ENCODE results near the gene ST6GALNAC2. TPM values are rescaled to one million over a fixed set of nuclear protein-coding genes. Genes with fewer than 3 reads are reported as not detected.

The ST6GALNAC2 gene
- total RNA-seq, 2 experiments from 2014 or later, result not detected

- CTCF ChIA-PET, result interaction anchor here (0.6 to 1.4 kb wide), 3 partner anchors 12 to 19 kb away, joined by 3 to 9 read pairs (median 5); no protein-coding TSS in a partner anchor
- peak; percentile 53 for DNase-seq
- H3K4me3 Mint-ChIP-seq, result no peak overlapping the region
- H3K27me3 Mint-ChIP-seq (ENCODE audit: low read depth), result peaks cover 29% of the 10 kb centered on the region
- no peak overlapping the region for H3K27ac Mint-ChIP-seq
- no peaks in the 10 kb centered on the region for H3K4me1 Mint-ChIP-seq (ENCODE audit: low read depth)
- H3K36me3 Mint-ChIP-seq (ENCODE audit: low read depth), result no peaks in the 10 kb centered on the region
- no peaks in the 10 kb centered on the region for H3K9me3 Mint-ChIP-seq
- intact Hi-C loops (cut with micrococcal nuclease), result no loop called here
These were observed 45.0 kb downstream of the ST6GALNAC2 start for GRCh38 chr17:76540381-76541300.

GRCh38 chr17:76539631-76540271 is 45.9 kb downstream of the ST6GALNAC2 start, which contains the start of gene PRCD:
TSS of gene PRCD (plus strand) at chr17:76540044. CDS start at chr17:76540142, 98 bp downstream.
- no peak for DNase-seq
- CTCF ChIA-PET, result interaction anchor here (0.6 to 1.4 kb wide), 3 partner anchors 11 to 18 kb away, joined by 3 to 9 read pairs (median 5); no protein-coding TSS in a partner anchor
- intact Hi-C loops (cut with micrococcal nuclease), result no loop called here
- no peak within 1 kb of the TSS for H3K27ac Mint-ChIP-seq
- H3K4me1 Mint-ChIP-seq (ENCODE audit: low read depth), result no peaks in the 10 kb centered on the region
- no peak within 1 kb of the TSS for H3K4me3 Mint-ChIP-seq
- H3K36me3 Mint-ChIP-seq (ENCODE audit: low read depth), result no peaks in the 10 kb centered on the region
- H3K27me3 Mint-ChIP-seq (ENCODE audit: low read depth), result peaks cover 29% of the 10 kb centered on the region
- H3K9me3 Mint-ChIP-seq, result no peaks in the 10 kb centered on the region

- no peak overlapping the region for H3K4me3 Mint-ChIP-seq
- DNase-seq, result no peak
These were observed 46.6 kb downstream of the ST6GALNAC2 start for GRCh38 chr17:76538941-76539570.

GRCh38 chr17:76538281-76538931 is 47.3 kb downstream of the ST6GALNAC2 start:
- Mint-ChIP-seq H3K4me1 (ENCODE audit: low read depth) (no peaks in the 10 kb centered on the region), H3K27ac (no peak overlapping the region), H3K36me3 (ENCODE audit: low read depth) (no peaks in the 10 kb centered on the region), H3K9me3 (no peaks in the 10 kb centered on the region), H3K4me3 (no peak overlapping the region), H3K27me3 (ENCODE audit: low read depth) (peaks cover 22% of the 10 kb centered on the region)
- no peak for DNase-seq
- intact Hi-C loops (cut with micrococcal nuclease), result no loop called here
- CTCF ChIA-PET, result no interaction called here

More at GRCh38 chr17:76538941-76539570, 46.6 kb downstream of the ST6GALNAC2 start:
- intact Hi-C loops (cut with micrococcal nuclease), result no loop called here
- H3K4me1 Mint-ChIP-seq (ENCODE audit: low read depth), result no peaks in the 10 kb centered on the region
- no peaks in the 10 kb centered on the region for H3K36me3 Mint-ChIP-seq (ENCODE audit: low read depth)
- no peaks in the 10 kb centered on the region for H3K9me3 Mint-ChIP-seq
- H3K27me3 Mint-ChIP-seq (ENCODE audit: low read depth), result peaks cover 27% of the 10 kb centered on the region
- CTCF ChIA-PET, result no interaction called here
- H3K27ac Mint-ChIP-seq, result no peak overlapping the region

- intact Hi-C loops (cut with micrococcal nuclease), result no loop called here
- CTCF ChIA-PET, result no interaction called here
- Mint-ChIP-seq H3K27ac (no peak within 1 kb of the TSS), H3K4me1 (ENCODE audit: low read depth) (no peaks in the 10 kb centered on the region), H3K27me3 (ENCODE audit: low read depth) (peaks cover 20% of the 10 kb centered on the region), H3K4me3 (no peak within 1 kb of the TSS), H3K36me3 (ENCODE audit: low read depth) (no peaks in the 10 kb centered on the region), H3K9me3 (no peaks in the 10 kb centered on the region)
- no peak for DNase-seq
These were observed 47.9 kb downstream of the ST6GALNAC2 start, which contains the start of gene CYGB for GRCh38 chr17:76537578-76538280. TSS of gene CYGB (minus strand) at chr17:76537709. CDS start at chr17:76537542, 167 bp downstream.

GRCh38 chr17:76537288-76537577 is 48.4 kb downstream of the ST6GALNAC2 start:
- H3K4me3 Mint-ChIP-seq, result no peak overlapping the region
- H3K36me3 Mint-ChIP-seq (ENCODE audit: low read depth), result no peaks in the 10 kb centered on the region
- CTCF ChIA-PET, result no interaction called here
- no peaks in the 10 kb centered on the region for H3K9me3 Mint-ChIP-seq
- DNase-seq, result no peak
- intact Hi-C loops (cut with micrococcal nuclease), result no loop called here
- H3K27me3 Mint-ChIP-seq (ENCODE audit: low read depth), result peaks cover 18% of the 10 kb centered on the region
- H3K4me1 Mint-ChIP-seq (ENCODE audit: low read depth), result no peaks in the 10 kb centered on the region
- H3K27ac Mint-ChIP-seq, result no peak overlapping the region

GRCh38 chr17:76536511-76537287 is 49.0 kb downstream of the ST6GALNAC2 start:
- H3K27ac Mint-ChIP-seq, result no peak overlapping the region
- DNase-seq, result no peak
- peaks cover 18% of the 10 kb centered on the region for H3K27me3 Mint-ChIP-seq (ENCODE audit: low read depth)
- no peak overlapping the region for H3K4me3 Mint-ChIP-seq
- no peaks in the 10 kb centered on the region for H3K4me1 Mint-ChIP-seq (ENCODE audit: low read depth)
- intact Hi-C loops (cut with micrococcal nuclease), result no loop called here
- CTCF ChIA-PET, result interaction anchor here (0.9 to 1.0 kb wide), 2 partner anchors 14 to 22 kb away, joined by 3 to 4 read pairs; no protein-coding TSS in a partner anchor
- no peaks in the 10 kb centered on the region for H3K36me3 Mint-ChIP-seq (ENCODE audit: low read depth)
- no peaks in the 10 kb centered on the region for H3K9me3 Mint-ChIP-seq

- no peaks in the 10 kb centered on the region for H3K4me1 Mint-ChIP-seq (ENCODE audit: low read depth)
- no peaks in the 10 kb centered on the region for H3K9me3 Mint-ChIP-seq
- no peaks in the 10 kb centered on the region for H3K36me3 Mint-ChIP-seq (ENCODE audit: low read depth)
- CTCF ChIA-PET, result interaction anchor here (0.9 to 1.0 kb wide), 2 partner anchors 13 to 22 kb away, joined by 3 to 4 read pairs; no protein-coding TSS in a partner anchor
- H3K4me3 Mint-ChIP-seq, result no peak overlapping the region
- peaks cover 15% of the 10 kb centered on the region for H3K27me3 Mint-ChIP-seq (ENCODE audit: low read depth)
- no peak for DNase-seq
- intact Hi-C loops (cut with micrococcal nuclease), result no loop called here
- no peak overlapping the region for H3K27ac Mint-ChIP-seq
These were observed 49.7 kb downstream of the ST6GALNAC2 start for GRCh38 chr17:76535788-76536510.

- no peak for DNase-seq
- intact Hi-C loops (cut with micrococcal nuclease), result no loop called here
- H3K9me3 Mint-ChIP-seq, result no peaks in the 10 kb centered on the region
- H3K36me3 Mint-ChIP-seq (ENCODE audit: low read depth), result no peaks in the 10 kb centered on the region
- H3K27me3 Mint-ChIP-seq (ENCODE audit: low read depth), result peaks cover 14% of the 10 kb centered on the region
- H3K4me1 Mint-ChIP-seq (ENCODE audit: low read depth), result peaks cover 3% of the 10 kb centered on the region
- H3K4me3 Mint-ChIP-seq, result no peak overlapping the region
- CTCF ChIA-PET, result no interaction called here
- no peak overlapping the region for H3K27ac Mint-ChIP-seq
These were observed 50.6 kb downstream of the ST6GALNAC2 start for GRCh38 chr17:76534831-76535732.

All from activated naive CD4-positive, alpha-beta T cell treated with anti-CD3 and anti-CD28 coated beads for 36 hours (primary cell).